Measurements from ENCODE around the gene GRB7.

GRB7 gene

DNA sequence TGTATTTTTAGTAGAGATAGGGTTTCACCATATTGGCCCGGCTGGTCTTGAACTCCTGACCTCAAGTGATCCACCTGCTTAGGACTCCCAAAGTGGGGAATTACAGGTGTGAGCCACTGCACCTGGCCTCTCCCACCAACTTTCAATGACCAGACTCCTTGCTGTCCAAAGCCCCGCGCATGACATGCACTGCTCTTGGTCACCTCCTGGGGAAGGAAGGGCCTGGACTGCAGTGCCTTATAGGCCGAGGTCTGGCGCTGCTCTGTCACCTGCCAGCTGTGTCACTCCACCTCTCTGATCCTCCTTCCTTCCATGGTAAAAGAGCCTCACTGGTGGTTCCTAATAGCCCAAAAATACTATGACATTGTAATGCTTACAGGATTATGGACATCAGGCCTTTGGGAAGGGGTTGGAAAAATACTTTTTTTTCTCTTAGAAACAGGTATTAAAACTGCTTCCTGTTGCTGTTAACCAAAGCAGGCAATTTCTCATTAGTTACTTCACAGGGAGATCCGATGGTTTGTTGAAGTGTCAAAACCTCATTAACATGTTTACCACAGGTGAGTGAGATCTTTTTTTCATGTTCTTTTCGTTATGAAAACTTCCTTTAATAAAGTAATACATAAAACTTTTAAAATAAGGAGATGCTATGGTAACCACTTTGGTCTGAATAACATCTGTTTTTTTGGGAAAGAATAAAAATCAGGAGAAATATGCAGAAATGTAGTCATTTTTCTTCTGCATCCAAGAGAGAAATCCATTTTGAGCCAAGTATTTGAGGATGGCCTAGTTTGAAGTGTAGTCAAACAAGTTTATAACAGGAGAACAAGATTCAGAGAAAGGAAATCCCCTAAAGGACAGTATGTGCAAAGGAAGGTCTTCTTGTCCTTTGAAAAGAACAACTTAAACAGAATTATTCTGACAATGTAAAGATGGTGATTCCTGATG is 35.5 kb downstream of the GRB7 start:
- no peak for DNase-seq (ENCODE audit: low spot score)

DNA sequence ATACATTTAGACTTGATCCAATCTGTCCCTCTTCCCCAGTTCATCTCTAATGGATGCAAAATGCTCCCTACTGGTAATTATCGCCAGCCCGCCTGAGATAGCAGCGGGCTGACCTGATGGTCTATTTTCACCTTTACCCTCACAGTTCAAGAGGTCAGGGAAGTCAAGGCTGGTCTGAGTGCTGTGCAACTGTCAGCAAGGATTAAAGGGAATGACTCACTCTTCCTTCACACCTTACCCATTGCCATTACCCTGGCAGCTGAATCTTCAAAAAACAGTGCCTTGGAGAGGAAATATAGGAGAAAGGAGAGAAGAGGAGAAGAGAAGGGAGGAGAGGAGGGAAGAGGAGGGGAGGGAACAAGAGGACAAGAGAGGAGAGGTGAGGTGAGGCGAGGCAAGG is 36.3 kb downstream of the GRB7 start:
- no peak for DNase-seq (ENCODE audit: low spot score)

DNA sequence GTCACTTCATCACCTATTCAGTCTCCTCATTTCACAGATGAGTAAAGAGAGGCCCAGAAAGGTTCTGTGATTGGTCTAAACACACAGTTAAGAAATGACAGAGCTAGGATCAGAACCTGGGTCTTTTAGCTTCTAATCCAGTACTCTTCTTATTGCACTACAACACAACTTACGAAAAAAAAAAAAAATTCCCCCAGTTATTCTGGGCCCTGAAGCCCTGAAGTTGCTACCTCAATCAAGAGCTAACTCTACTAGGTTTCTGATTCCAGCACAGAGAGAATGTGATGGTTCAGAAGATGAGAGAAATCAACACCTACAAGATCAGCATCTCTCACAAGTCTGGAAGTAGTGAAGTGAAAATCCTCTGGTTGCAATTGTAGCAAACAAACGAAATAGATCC is 37.3 kb downstream of the GRB7 start:
- DNase-seq (ENCODE audit: low spot score), result no peak

DNA sequence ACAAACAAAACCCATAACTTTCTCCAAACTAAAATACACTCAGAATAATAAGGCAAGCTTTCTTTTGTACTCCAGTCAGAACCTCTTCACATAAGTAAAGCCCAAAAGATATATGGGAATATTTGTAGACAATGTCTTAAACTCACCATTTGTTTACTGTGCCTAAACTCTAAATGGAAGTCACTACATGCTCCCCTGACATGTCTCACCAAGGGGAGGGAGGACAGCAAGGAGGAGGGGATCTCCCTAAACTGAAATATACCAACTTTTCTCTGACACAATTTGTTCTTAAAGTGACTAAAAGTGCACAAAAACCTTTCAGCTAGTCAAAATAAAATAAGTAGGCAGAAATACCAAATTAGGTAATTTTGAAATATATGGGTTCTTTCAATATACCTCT is 38.5 kb downstream of the GRB7 start:
- no peak for DNase-seq (ENCODE audit: low spot score)

DNA sequence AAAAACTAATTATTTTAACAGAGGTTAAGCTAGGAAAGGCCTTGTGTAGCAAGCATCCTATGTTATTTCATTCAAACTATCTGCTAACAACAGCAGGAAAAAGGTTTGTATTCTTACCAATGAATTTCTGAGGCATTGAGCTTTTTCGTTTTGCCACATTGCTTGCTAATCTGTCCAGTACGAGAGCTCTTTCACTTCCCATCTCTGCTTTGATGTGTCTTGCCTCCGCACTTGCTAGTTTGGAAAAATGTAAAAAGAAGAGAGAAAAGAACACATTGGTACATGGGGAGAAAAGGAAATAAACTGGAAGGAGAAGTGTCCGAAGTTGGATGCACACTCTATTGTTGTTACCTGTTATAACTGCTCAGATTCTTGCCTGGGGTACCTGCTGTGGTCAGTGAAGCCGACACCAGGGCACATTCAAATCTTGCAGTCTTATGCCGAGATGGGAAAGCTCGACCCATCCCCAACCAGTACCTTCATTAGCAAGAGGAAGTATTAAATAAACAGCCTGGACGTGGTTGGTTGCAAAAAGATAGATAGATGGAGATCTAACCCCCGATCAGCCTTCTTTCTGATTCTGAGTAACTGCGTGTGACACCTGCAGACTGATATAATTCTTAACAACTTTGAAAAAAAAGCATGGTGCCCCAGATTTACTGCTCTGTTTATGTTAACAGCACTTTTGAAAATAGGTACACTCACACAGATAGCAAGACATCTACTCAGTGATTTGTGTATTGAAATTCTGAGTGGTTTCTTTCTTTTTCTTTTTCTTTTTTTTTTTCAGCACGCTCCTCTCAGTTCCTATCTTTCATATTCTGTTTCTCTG is 40.0 kb downstream of the GRB7 start:
- DNase-seq (ENCODE audit: low spot score), result no peak

DNA sequence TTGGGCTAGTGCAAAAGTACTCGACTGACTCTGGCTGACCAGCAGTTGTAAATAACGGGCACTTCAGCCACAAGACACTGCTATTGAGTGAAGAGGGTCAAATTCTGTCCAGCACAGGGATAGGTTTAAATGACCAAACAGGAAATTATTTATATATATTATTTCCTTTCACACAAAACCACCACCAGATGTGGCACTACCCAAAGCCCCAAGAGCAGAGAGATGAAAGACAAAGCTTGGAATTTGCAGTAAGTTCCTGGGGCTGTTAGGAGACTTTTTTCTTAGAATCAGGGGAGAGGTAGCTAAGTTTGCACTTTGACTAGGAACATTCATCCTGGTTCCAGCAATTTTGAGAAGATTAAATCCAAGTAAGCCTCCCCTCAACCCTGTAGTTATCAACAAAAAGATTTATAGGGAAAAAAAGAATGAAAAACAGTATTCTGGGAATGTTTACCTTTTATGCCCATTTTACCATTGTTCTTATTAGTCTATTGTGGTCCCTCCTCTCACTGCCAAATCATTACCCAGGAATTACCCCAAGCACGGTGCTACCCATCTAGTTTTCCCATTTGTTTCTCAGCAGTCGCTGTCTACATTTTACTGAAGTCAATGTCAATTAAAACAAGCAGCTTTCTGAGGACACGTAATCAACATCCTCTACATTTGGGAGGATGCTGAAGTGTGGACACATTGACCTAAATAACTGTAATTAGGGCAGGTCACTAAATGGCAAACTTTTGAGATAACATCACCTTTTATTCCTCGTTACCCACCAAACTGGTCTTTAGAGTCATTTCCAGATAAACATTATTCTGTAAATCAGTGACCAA is 43.5 kb downstream of the GRB7 start:
- DNase-seq (ENCODE audit: low spot score), result no peak

DNA sequence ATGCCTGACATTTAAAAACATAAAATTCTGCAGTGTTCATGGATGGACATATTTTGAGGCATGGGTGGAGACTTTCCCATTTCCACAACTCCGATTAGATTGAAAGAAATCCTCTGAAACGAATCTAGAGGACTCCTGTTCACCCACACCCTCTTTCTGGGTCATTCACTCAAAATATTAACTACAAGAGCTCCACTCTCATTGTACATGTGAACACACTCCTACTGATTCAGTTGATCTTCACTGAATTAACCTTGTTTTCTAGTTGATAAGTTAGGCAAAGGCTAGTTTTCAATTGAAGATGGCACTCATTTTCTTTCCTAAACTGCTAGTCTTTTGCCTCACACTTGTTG is 44.1 kb downstream of the GRB7 start:
- no peak for DNase-seq (ENCODE audit: low spot score)

DNA sequence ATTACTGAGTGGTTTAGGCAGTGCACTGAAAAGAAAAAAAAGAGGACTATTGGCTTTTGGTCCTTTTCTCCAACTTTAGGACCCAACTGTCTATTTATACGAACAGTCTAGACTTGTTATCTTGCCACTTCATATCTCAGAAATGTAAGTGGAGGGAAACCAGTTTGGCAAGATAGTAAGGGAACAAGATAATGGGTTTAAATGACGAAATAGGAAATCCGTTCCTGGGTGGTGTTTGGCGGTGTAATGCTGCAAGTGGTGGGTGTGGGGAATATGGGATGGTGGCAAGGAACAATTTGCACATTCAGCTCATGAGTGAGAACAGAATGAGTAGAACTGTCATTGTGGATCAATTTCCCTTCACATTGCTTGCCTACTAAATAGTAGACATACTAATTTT is 44.7 kb downstream of the GRB7 start:
- no peak for DNase-seq (ENCODE audit: low spot score)

DNA sequence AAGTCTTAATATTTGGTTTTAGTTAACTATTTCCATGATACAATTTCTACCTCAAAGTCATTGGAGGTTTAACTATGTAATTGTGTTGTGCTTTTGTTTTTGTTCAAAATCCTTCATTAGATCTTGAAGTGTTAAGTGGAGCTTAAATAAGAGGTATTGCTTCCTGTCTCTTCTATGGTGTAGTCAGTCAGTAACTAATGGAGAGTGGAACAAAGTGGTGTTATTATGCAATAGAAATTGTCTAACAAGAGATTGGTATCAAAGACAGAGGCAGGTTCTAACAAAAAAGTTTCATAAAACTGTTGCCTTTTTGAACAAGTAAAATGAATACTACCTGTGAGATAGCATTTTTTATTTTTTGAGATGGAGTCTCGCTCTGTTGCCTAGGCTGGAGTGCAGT is 45.2 kb downstream of the GRB7 start:
- no peak for DNase-seq (ENCODE audit: low spot score)

DNA sequence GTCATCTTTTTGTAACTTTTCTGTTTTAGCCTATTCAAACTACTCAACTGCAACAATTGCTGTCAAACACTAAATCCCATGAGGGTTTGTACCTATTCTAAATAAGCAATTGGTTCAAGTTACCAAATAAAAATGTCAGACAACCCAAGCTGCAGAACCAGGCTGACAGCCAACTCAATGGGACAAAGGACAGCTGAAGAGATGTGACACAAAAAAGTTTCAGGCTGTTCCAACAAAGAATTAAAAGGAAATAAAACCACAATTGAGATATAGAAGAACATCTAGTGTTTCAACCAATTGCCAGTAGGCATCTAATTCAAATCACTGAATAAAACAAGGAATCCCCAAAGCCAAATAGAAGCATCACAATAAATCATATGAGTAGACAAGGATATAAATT is 49.3 kb downstream of the GRB7 start:
- no peak for DNase-seq (ENCODE audit: low spot score)

DNA sequence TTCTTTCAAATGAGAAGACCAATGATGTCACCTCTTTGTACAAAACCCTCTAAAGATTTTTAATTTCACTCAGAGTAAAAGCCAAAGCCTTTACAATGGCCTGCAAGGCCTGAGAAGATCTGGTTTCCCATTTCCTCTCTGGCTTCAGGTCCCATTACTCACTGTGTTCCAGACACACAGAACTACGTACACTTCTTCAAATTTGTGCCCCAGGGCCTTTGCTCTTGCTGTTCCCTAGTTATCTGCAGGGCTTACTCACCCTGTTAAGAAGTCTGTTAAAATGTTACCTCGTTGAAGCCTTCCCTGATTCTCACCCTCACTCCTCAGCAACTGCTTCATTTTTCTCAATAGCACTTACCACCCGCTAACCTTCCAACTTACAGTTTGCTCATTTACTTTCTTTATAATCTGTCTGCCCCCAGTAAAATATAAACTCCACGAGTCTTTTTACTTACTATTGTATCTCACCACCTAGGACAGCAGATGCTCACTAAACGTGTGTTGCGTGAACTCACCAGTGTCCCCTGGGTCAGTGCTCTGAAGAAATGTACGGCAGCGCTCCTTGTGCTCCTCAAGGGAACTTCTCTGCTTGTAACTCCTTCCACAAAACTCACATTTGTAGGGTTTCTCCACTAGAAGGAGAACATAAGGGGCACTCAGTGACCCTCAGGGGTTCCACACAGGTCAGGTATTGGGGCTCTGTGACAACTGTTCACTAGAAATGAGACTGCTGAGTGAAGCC is 50.2 kb downstream of the GRB7 start:
- DNase-seq (ENCODE audit: low spot score), result no peak

DNA sequence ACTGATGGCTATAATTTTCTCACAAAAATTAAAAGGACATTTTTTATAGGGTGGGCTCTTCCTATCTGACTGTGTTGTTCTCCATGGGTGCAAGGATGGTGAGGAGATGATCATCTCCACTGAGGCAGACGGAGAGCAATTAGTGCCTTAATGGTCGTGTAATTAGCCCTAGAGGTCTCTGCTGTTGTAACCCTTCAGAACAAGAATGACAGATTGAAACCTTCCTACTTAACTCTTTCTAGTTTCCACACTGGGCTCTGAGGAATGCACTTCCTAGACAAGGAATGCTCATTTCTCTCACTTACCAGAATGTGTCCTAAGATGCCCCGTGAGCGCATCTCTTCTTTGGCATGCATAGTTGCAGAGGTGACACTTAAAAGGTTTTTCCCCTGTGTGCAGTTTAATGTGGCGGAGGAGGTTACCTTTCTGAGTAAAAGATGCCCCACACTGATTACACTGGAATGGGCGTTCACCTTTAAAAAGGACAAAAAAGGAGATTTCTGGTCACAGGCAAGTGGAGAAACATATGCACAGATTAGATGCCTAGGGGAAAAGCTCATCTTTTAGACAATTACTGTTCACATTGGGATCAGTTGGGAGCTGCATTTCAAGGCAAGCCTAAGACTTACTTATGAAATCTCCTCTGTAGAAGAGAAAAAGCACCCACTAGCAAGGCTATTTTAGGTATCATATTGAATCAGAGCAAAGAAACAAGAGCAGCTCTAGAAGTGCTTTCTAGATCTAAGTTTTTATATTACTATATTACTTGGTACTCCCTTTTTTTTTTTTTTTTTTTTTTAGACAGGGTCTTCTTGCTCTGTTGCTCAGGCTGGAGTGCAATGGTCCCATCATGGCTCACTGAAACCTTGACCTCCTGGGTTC is 53.6 kb downstream of the GRB7 start:
- DNase-seq (ENCODE audit: low spot score), result no peak

DNA sequence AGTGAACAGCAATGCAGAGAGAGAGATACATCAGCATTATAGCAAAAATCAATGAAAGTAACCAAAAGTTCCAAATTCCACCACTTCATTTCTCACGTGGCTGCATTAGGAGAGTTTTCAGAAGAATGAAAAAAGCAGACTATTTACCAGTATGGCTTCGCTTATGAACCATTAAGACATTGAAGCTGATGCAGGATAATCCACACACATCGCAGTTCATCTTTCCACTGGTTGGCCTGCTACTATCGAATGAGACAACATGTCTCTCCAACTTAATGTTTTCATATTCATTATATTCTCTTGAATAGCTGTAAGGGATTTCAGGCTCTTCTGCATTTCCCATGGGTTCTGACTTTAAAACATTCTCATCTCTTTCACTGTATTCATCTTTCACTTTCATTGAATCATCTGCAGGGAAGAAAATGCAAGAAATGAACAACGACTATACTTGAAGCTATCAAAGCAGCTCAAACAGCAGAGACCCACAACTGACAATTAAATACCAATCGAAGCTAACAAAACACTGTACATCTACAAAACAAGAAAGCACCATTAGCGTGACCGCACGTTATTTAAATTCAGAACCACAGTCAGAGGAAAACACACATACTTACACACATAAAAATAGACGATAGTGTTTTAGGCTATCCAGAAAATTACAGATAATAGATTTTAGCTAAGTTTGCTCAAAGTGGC is 54.9 kb downstream of the GRB7 start:
- no peak for DNase-seq (ENCODE audit: low spot score)

DNA sequence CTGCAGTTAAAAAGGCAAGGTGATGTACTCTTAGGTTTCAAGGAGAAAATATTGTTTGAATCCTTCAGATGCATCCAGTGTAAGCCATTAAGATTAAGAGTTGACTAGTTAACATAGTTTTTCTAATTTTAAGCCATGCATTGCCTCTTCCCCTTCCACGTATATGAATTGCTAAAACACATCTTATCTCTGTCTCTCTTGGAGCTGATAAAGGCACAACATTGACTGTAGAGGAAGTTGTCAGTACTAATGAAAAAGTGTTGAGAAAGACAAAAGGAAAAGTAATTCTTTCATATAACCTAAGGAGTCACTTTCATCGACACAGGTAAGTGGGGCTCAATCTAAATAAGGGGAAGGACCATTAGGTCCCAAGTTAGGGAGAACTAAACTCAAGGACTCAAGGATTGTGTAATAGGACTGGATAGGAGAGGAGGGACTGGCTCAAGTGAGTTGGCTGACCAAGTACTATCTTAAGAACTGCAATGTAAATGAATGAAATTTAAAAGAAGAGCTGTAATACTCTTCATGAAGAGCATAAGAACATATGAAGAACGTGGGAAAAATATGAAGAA is 55.6 kb downstream of the GRB7 start:
- no peak for DNase-seq (ENCODE audit: low spot score)

DNA sequence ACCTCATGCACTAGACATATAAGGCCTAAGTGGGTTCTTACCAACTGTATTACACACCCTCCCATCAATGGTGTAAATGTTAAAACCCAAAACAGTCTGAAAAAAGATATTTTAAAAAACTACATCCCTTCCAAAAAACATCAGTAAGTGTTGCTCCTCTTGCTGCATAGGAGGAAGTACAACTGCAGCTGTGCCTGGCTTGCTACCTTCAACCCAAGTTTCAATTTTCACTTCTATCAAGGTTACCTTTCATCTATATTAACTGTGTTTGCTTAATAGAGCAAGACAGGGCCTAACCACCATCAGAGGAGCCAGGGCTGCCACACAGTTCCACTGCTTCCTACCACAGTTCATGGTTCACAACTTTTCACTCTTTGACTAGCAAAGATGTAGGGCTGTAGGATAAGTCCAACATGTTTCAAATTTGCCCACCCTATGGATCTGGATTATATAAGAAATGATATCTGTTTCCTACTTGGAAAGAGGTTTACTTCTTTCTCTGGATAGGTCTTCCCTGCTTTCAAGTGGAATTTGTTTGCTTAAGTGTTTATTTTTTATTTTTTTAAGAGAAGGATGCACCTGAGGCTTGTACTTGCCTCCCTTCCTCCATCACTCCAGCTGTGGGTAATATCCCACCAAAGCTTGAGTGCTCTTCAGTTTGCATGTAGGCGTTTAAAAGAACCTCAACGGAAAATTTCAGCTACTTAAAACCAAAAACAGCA is 56.7 kb downstream of the GRB7 start:
- no peak for DNase-seq (ENCODE audit: low spot score)

Data from hepatic stellate cell (primary cell).